ENCODE measurements around the gene ZGPAT. TPM values are rescaled to one million over a fixed set of nuclear protein-coding genes. Genes with fewer than 3 reads are reported as not detected.

ZGPAT gene
- total and polyA plus RNA-seq, 2 of the 13 experiments (the other 11 are each of a cell fraction or from before 2014, with no cell fraction given): 23.0 to 41.9 TPM

GRCh38 chr20:63767456-63767855 lies 59.6 kb downstream of the ZGPAT start:
- H3K4me3 ChIP-seq (replicated peaks in 1 of 3; ENCODE audit: insufficient read depth in 1 of 3, low read depth in 2 of 3, low read length in 3 of 3): no peak overlapping the region
- no peak overlapping the region for H2AFZ ChIP-seq (ENCODE audit: low read length)
- no peak for DNase-seq (ENCODE audit: low spot score)
- no peak overlapping the region for H3K27ac ChIP-seq (ENCODE audit: extremely low read length, insufficient read depth, low read length)
- H3K4me1 ChIP-seq (ENCODE audit: insufficient read depth, low read length): peaks cover 18% of the 10 kb centered on the region
- H3K36me3 ChIP-seq (replicated peaks in 1 of 2; ENCODE audit: control insufficient read depth in 1 of 2, insufficient read depth in 2 of 2, low read length in 2 of 2): no peaks in the 10 kb centered on the region
- in situ Hi-C loops (cut with HindIII; ENCODE audit: extremely low pct_ligation_motif_present, low pct_unique_long_range_greater_than_20kb) (no loop called here), intact Hi-C loops (cut with micrococcal nuclease; ENCODE audit: unreplicated experiment) (no loop called here)
- WGBS (ENCODE audit: low lambda C conversion rate): 81% methylated on average over 18 of the region's 18 CpGs
- no peak for TF ChIP-seq BHLHE40 (IDR thresholded peaks at IDR 0.05; ENCODE audit: low read length)
- TF ChIP-seq ZNF432 (CRISPR knock-in tag; IDR thresholded peaks at IDR 0.05; ENCODE audit: borderline replicate concordance): no peak
- TF ChIP-seq ZMAT3 (CRISPR knock-in tag; conservative IDR thresholded peaks at IDR 0.05): no peak
- TF ChIP-seq ZNF790 (CRISPR knock-in tag; IDR thresholded peaks at IDR 0.05; ENCODE audit: borderline replicate concordance): no peak
- TF ChIP-seq ZNF788 (CRISPR knock-in tag; IDR thresholded peaks at IDR 0.05; ENCODE audit: borderline replicate concordance): no peak
- TF ChIP-seq EEA1 (CRISPR knock-in tag; IDR thresholded peaks at IDR 0.05; ENCODE audit: borderline replicate concordance): no peak
- TF ChIP-seq GMEB2 (CRISPR knock-in tag; IDR thresholded peaks at IDR 0.05; ENCODE audit: low read depth): no peak
- TF ChIP-seq ZNF33B (CRISPR knock-in tag; IDR thresholded peaks at IDR 0.05): no peak
- TF ChIP-seq TFAP4 (IDR thresholded peaks at IDR 0.05; ENCODE audit: borderline replicate concordance, low read depth): no peak
- no peak for TF ChIP-seq ZNF414 (CRISPR knock-in tag; IDR thresholded peaks at IDR 0.05)
- no TSS peak for BruUV-seq (replicated peaks)
- H3K79me2 ChIP-seq (ENCODE audit: insufficient read depth, low read length): no peaks in the 10 kb centered on the region
- POLR2A ChIA-PET: no interaction called here
- H4K20me1 ChIP-seq (ENCODE audit: insufficient read depth, low read length): no peaks in the 10 kb centered on the region
- H3K9me3 ChIP-seq (ENCODE audit: low read length): no peaks in the 10 kb centered on the region
- no peak for ATAC-seq
- no peak overlapping the region for H3K4me2 ChIP-seq (ENCODE audit: low read depth, low read length)
- no peak for FAIRE-seq
- no peaks in the 10 kb centered on the region for H3K27me3 ChIP-seq (ENCODE audit: control insufficient read depth in 1 of 2, insufficient read depth in 2 of 2, low read length in 2 of 2)
- no peak overlapping the region for H3K9ac ChIP-seq (ENCODE audit: insufficient read depth, low read depth, low read length)
- CTCF ChIA-PET (ENCODE audit: low intra/inter-chr PET ratio, low total read pairs): no interaction called here
